Fibroblast of skin of back (primary cell): ENCODE results near the gene NFATC1.
"Not testable (repeated sequence)": the region's sequence is repeated elsewhere in the genome, so short reads cannot be mapped to it uniquely, and the experiment has no call there.

Experiments used
- DNase-seq: peaks from one replicate; pipeline ENCODE4 v3.0.0-alpha.2; 2013

Gene NFATC1

GRCh38 chr18:79375441-79376154, 20.1 kb upstream of the NFATC1 start:
- no peak for DNase-seq

- DNase-seq, result not testable (repeated sequence)
Measured at GRCh38 chr18:79376661-79377060, 19.1 kb upstream of the NFATC1 start.

- no peak for DNase-seq
Measured at GRCh38 chr18:79377187-79377891, 18.4 kb upstream of the NFATC1 start.

GRCh38 chr18:79378536-79379250, 17.0 kb upstream of the NFATC1 start:
- peak; percentile 68 for DNase-seq

- no peak for DNase-seq
Measured at GRCh38 chr18:79379251-79379905, 16.4 kb upstream of the NFATC1 start.

GRCh38 chr18:79379931-79380815, 15.6 kb upstream of the NFATC1 start:
- DNase-seq, result no peak

- DNase-seq, result peak; percentile 40
Measured at GRCh38 chr18:79380816-79381806, 14.6 kb upstream of the NFATC1 start.

- no peak for DNase-seq
Measured at GRCh38 chr18:79381811-79382311, 13.9 kb upstream of the NFATC1 start.

- DNase-seq, result no peak
Measured at GRCh38 chr18:79382681-79383387, 12.9 kb upstream of the NFATC1 start.

- no peak for DNase-seq
Measured at GRCh38 chr18:79383388-79384056, 12.2 kb upstream of the NFATC1 start.

GRCh38 chr18:79384151-79384807, 11.5 kb upstream of the NFATC1 start:
- DNase-seq, result no peak

- no peak for DNase-seq
Measured at GRCh38 chr18:79384834-79385233, 10.9 kb upstream of the NFATC1 start.

- no peak for DNase-seq
Measured at GRCh38 chr18:79385326-79385707, 10.4 kb upstream of the NFATC1 start.

- DNase-seq, result no peak
Measured at GRCh38 chr18:79385708-79386341, 9.9 kb upstream of the NFATC1 start.

GRCh38 chr18:79386547-79386946, 9.2 kb upstream of the NFATC1 start:
- no peak for DNase-seq

- DNase-seq, result no peak
Measured at GRCh38 chr18:79387214-79387613, 8.5 kb upstream of the NFATC1 start.

GRCh38 chr18:79387615-79388014, 8.1 kb upstream of the NFATC1 start:
- DNase-seq, result no peak

- no peak for DNase-seq
Measured at GRCh38 chr18:79388043-79388442, 7.7 kb upstream of the NFATC1 start.
